ENCODE data around the gene FRMD4A.

FRMD4A gene

DNA sequence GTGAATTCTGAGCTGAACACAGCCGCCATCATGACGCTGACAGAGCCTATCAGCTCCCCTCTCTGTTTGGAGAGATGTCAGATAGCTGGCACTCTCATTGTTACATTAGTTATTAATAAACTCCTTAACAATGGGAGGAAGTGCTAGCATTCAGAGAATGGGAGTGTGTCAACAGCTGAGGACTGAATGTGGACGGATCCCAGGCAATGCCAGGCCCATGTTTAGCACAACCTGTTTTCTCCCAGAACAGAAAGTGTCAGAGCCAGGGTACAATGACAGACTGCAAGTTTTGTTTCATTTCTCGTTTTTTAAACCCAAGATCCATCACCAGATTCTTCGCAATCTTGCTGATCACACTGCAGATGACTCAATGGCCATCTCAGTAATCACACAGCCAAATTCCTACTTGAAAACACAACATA lies 644.4 kb downstream of the FRMD4A start:
- H3K27ac Mint-ChIP-seq, result no peak overlapping the region
- H3K4me1 Mint-ChIP-seq (ENCODE audit: low read depth), result no peaks in the 10 kb centered on the region
- H3K9me3 Mint-ChIP-seq, result no peaks in the 10 kb centered on the region
- no peak for DNase-seq (ENCODE audit: low spot score)
- no peaks in the 10 kb centered on the region for H3K27me3 Mint-ChIP-seq (ENCODE audit: low read depth)
- H3K36me3 Mint-ChIP-seq (ENCODE audit: low read depth), result no peaks in the 10 kb centered on the region
- no peak overlapping the region for H3K4me3 Mint-ChIP-seq

DNA sequence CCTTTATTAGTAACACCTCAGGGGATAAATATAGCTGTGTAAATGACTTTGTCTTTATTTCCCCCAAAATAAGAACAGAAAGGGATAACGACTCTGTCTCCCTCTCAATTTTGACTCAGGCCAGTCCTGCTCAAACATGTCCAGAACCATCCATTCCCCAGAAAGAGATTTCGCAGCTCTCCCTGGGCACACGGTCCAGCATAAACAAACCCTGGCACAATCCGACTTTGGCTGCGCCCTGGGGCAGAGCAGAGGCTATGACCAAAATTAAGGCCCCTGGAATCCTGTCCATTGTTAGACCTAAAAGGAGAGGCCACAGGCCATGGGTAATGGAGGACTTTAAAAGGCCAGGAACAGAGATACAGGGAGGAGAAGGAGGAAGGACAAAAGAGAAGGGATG lies 644.8 kb downstream of the FRMD4A start:
- no peak for DNase-seq (ENCODE audit: low spot score)
- H3K4me3 Mint-ChIP-seq, result no peak overlapping the region

DNA sequence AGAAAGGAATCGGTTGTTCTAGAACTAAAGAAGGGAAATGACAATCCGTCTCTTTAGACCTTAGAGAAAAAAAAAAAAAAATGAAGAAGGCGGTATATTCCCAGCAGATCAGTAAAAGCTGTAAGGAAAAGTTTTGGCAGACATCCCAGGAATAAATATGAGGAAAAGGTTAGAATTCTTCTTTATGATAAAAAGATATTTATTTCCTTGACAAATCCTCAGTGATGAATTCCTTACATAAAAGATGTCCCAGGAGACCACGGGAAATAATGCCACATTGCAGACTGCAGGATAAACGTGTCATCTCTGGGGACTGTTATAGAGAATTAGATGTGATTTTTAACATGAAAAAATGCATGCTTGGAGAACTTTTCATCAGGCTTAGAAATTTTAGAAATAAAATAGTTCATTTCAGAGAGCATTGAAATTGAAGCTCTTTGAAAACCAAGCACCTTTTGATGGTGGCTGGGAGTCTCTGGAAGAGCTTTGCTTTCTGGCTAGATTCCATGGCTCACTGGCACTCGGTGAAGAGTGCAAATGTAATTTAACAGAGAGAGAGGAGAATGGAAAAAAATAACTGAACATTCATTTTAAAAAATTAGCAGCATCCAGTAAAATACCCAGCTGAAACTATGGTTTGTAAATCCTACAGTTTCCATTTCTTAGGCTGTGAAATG lies 645.8 kb downstream of the FRMD4A start:
- Mint-ChIP-seq H3K4me1 (ENCODE audit: low read depth) (no peaks in the 10 kb centered on the region), H3K36me3 (ENCODE audit: low read depth) (no peaks in the 10 kb centered on the region), H3K9me3 (no peaks in the 10 kb centered on the region), H3K4me3 (no peak overlapping the region), H3K27ac (no peak overlapping the region), H3K27me3 (ENCODE audit: low read depth) (peaks cover 4% of the 10 kb centered on the region)
- DNase-seq (ENCODE audit: low spot score), result no peak

More for the DNA sequence above, 644.8 kb downstream of the FRMD4A start:
- Mint-ChIP-seq H3K27ac (no peak overlapping the region), H3K27me3 (ENCODE audit: low read depth) (peaks cover 2% of the 10 kb centered on the region), H3K9me3 (no peaks in the 10 kb centered on the region), H3K4me1 (ENCODE audit: low read depth) (no peaks in the 10 kb centered on the region), H3K36me3 (ENCODE audit: low read depth) (no peaks in the 10 kb centered on the region)

DNA sequence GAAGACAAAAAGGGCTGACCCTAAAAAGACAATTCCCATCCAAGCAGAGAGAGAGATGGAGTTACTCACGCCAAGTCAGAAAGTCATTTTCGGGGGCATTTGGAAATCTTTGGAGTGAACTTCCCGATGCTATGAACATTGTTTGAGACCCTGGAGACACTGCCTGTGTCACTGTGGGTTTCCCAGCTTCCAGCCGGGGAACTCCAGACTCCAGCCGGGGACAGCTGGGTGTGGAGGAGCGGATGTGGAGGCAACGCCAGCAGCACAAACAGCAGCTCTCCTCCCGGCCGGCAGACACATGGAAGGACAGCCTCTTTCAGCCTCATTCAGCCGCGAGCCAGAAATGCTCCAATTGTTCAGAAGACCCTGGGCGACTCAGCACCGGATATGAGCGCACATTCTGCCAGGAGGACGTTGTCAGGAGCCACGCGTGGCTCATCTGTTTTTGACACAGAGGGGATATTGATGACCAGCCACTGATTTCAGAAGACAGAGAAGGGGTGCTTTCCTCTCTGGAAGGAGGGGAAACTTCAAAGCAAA lies 646.4 kb downstream of the FRMD4A start:
- Mint-ChIP-seq H3K27ac (no peak overlapping the region), H3K4me1 (ENCODE audit: low read depth) (no peaks in the 10 kb centered on the region), H3K4me3 (no peak overlapping the region), H3K27me3 (ENCODE audit: low read depth) (peaks cover 4% of the 10 kb centered on the region), H3K36me3 (ENCODE audit: low read depth) (no peaks in the 10 kb centered on the region), H3K9me3 (no peaks in the 10 kb centered on the region)
- no peak for DNase-seq (ENCODE audit: low spot score)

DNA sequence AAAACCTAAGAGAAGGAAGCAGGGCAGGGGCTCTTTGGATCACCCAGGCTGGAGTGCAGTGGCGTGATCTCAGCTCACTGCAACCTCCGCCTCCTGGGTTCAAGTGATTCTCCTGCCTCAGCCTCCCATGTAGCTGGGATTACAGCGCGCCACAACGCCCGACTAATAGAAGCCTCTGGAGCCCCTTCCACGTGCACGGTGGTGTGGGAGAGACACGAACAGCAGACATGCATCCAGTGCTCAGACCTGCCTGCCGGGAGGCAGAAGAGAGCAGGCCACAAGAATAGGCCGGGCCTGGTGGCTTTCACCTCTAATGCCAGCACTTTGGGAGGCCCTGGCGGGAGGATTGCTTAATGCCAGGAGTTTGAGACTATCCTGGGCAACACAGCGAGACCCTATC lies 647.7 kb downstream of the FRMD4A start:
- H3K27ac Mint-ChIP-seq, result no peak overlapping the region
- DNase-seq (ENCODE audit: low spot score), result no peak
- no peaks in the 10 kb centered on the region for H3K4me1 Mint-ChIP-seq (ENCODE audit: low read depth)
- H3K4me3 Mint-ChIP-seq, result no peak overlapping the region
- H3K36me3 Mint-ChIP-seq (ENCODE audit: low read depth), result no peaks in the 10 kb centered on the region
- no peaks in the 10 kb centered on the region for H3K9me3 Mint-ChIP-seq
- peaks cover 4% of the 10 kb centered on the region for H3K27me3 Mint-ChIP-seq (ENCODE audit: low read depth)

DNA sequence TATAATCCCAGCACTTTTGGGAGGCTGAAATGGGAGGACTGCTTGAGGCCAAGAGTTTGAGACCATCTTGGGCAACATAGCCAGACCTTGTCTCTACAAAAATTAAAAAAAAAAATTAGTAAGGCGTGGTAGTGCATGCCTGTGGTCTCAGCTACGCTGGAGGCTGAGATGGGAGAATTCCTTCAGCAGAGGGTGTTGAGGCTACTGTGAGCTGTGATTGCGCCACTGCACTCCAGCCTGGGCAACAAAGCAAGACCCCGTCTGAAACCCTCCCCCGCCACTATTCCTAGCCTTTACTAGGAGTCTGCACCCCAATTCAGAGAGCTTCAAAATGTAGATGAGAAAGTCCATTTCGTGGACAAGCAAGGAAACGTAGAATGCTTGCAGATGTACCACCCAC lies 648.8 kb downstream of the FRMD4A start:
- Mint-ChIP-seq H3K27ac (no peak overlapping the region), H3K9me3 (no peaks in the 10 kb centered on the region), H3K27me3 (ENCODE audit: low read depth) (peaks cover 5% of the 10 kb centered on the region), H3K4me1 (ENCODE audit: low read depth) (no peaks in the 10 kb centered on the region), H3K36me3 (ENCODE audit: low read depth) (no peaks in the 10 kb centered on the region), H3K4me3 (no peak overlapping the region)
- DNase-seq (ENCODE audit: low spot score), result no peak

DNA sequence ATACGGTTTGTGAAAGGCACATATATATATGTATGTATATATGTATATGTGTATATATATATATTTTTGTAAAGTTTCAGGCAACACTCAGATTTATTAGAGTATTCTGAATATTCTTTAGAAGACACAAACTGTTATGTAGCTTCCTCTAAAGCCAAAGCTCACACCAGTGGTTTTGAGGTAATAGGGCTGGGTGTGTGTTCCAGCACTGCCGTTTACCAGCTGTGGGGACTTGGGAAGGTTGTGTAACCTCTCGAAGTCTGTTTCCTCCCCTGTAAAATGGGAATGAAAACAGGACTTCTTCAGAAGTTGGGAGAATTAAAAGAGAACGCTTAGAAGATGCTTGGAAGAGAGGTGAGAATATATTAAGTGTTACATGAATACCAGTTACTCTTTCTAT lies 649.2 kb downstream of the FRMD4A start:
- Mint-ChIP-seq H3K4me3 (no peak overlapping the region), H3K36me3 (ENCODE audit: low read depth) (no peaks in the 10 kb centered on the region), H3K27me3 (ENCODE audit: low read depth) (peaks cover 8% of the 10 kb centered on the region), H3K27ac (no peak overlapping the region), H3K9me3 (no peaks in the 10 kb centered on the region), H3K4me1 (ENCODE audit: low read depth) (no peaks in the 10 kb centered on the region)
- no peak for DNase-seq (ENCODE audit: low spot score)

DNA sequence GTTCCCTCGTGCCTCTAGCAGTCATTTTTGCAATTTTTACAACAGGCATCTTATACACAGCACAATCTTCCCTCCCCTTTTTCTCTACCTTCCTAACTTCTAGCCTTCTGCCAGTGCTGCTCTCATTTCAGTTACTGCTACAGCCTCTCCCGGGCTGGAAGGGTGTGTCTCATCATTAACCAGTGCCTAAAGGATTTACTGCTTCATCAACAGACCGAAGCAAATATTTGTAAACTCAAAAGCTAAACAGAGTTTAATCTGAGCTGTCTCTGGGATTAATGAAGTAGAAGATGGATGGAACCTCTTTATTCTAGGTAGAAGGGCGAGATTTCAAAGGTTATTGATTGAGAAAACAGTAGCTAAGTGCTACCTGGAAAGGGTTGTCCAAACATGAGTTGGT lies 649.6 kb downstream of the FRMD4A start:
- Mint-ChIP-seq H3K27ac (no peak overlapping the region), H3K4me3 (no peak overlapping the region), H3K27me3 (ENCODE audit: low read depth) (peaks cover 8% of the 10 kb centered on the region), H3K4me1 (ENCODE audit: low read depth) (no peaks in the 10 kb centered on the region), H3K9me3 (no peaks in the 10 kb centered on the region), H3K36me3 (ENCODE audit: low read depth) (no peaks in the 10 kb centered on the region)
- no peak for DNase-seq (ENCODE audit: low spot score)

DNA sequence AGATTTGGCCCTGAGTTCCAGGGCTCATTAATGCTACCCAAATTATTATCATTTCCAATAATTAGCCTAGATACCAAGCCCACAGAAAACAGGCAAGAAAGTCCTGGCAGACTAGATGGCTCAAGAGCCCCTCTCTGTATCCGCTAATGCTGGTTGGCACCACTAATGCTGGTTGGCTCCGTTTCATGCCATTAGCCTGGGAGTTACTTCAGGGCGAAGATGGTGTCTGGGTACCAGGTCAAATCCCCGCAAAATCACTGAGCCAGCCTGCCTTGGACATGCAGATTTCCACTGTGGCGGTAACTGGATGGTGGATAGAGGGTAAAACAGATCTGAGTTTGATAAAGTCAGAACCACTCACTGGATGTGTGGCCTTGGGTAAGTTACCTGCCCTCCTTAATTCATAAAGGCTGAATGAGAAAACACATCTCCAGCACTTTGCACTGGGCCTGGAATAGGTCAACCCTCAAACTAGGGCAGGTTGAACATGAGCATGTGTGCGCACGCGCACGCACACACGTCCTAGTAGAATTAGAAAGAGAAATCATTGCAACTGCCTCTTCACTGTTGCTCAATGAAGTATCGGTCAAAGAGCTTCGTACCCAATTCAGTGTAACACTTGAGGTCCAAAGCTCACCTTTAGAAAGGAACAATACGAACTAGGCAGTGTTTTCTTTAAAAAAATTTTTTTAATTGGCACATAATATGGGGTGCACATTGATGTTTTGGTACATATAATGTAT lies 652.5 kb downstream of the FRMD4A start:
- Mint-ChIP-seq H3K4me3 (no peak overlapping the region), H3K27ac (no peak overlapping the region), H3K36me3 (ENCODE audit: low read depth) (no peaks in the 10 kb centered on the region), H3K9me3 (no peaks in the 10 kb centered on the region), H3K4me1 (ENCODE audit: low read depth) (no peaks in the 10 kb centered on the region), H3K27me3 (ENCODE audit: low read depth) (peaks cover 8% of the 10 kb centered on the region)
- no peak for DNase-seq (ENCODE audit: low spot score)

DNA sequence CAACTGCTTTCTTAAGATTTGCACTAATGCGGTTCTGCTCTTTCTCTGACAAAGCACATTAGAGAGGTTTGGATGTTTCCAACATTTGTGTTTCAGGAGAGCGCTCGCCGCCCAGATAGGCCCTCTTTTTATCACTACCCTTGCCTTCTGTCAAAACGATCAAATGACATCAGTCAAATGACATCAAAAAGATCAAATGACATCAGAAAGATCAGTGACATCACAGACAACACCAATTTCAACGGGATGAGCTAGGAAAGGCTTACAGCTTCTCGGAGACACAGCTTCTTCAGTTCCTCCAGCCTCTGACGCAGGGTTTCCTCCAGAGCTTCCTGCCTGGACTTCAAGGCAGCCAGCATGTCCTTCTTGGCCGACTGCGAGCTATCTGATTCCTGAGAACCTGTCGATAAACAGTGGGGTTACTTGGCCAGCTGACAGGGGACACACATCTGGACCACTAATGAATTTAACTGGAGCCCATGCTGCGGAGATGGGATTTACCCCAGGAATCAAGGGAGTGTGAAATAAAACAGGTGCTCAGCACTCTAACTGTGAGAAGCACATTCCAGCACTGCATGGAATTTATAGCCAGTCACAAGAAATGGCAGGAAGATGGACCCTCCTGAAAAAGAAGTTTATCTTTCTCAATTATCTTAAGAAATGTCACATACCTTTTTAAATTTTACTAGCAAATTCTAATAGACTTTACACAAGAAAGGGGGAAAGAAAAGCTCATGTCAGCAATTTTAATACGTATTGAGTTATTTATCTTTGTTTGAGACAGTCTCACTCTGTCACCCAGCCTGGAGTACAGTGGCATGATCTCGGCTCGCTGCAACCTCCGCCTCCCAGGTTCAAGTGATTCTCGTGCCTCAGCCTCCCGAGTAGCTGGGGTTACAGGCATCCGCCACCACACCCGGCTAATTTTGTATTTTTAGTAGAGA lies 655.8 kb downstream of the FRMD4A start:
- Mint-ChIP-seq H3K4me1 (ENCODE audit: low read depth) (no peaks in the 10 kb centered on the region), H3K36me3 (ENCODE audit: low read depth) (no peaks in the 10 kb centered on the region), H3K4me3 (no peak overlapping the region), H3K27me3 (ENCODE audit: low read depth) (peaks cover 5% of the 10 kb centered on the region), H3K9me3 (no peaks in the 10 kb centered on the region), H3K27ac (no peak overlapping the region)
- no peak for DNase-seq (ENCODE audit: low spot score)

DNA sequence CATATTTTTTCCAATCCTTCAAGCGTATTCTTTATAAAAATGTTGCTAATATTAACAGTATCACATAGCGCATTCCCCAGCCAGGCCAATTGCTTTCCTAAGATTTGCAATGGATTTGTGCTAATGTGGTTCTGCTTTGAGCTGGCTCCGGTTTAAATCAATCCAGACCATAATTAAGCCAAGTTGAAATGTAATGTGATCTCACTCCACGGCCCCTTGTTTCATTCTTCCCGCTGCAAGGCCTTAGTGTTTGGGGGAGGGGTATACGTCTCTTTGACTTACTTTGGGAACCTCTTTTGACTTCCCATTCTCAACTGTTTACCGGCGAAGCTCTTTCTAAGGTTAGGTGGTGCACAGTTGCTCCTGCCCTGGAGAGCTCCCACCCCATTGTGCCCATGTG lies 657.6 kb downstream of the FRMD4A start:
- no peak for DNase-seq (ENCODE audit: low spot score)
- peaks cover 5% of the 10 kb centered on the region for H3K27me3 Mint-ChIP-seq (ENCODE audit: low read depth)

DNA sequence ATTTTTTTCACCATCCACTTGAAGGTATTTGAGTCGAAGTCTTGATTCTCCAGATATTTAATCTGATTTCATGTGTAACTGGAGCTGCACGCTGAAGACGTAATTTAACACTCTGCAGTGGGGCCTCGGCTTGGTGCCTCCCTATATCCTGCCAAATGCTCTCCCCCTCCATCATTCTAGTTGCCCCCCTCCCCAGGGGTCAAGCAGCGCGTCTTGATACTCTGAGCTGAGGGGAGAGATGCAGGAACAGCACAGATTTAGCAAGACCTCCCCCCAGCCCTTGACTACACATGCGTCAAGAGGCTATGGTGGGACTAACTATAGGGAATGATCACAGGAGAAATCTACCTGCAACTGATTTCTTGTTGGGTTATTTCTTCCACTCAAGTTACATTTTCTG lies 658.2 kb downstream of the FRMD4A start:
- no peaks in the 10 kb centered on the region for H3K36me3 Mint-ChIP-seq (ENCODE audit: low read depth)
- no peaks in the 10 kb centered on the region for H3K9me3 Mint-ChIP-seq
- DNase-seq (ENCODE audit: low spot score), result no peak
- no peaks in the 10 kb centered on the region for H3K4me1 Mint-ChIP-seq (ENCODE audit: low read depth)
- H3K4me3 Mint-ChIP-seq, result no peak overlapping the region
- H3K27ac Mint-ChIP-seq, result no peak overlapping the region
- peaks cover 5% of the 10 kb centered on the region for H3K27me3 Mint-ChIP-seq (ENCODE audit: low read depth)

More for the DNA sequence above, 657.6 kb downstream of the FRMD4A start:
- Mint-ChIP-seq H3K27ac (no peak overlapping the region), H3K4me1 (ENCODE audit: low read depth) (no peaks in the 10 kb centered on the region), H3K36me3 (ENCODE audit: low read depth) (no peaks in the 10 kb centered on the region), H3K4me3 (no peak overlapping the region), H3K9me3 (no peaks in the 10 kb centered on the region)

DNA sequence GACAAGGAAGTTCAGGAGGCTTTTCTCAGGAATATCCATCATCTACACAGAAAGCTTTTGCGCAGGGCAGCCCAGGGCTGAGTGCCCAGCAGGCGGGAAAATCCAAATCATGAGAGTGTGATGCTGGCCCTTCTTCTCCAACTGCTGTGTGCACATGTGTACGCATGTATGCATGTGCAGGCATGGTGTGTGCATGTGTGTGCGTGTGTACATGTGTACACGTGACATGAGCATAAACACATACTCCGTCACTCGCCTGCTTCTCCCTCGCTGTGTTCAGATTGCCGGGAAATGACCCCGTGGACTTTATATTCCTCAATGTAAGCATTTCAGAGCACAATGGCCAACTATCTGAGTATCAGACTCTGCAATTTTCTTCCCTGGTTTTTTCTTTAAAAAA lies 658.8 kb downstream of the FRMD4A start:
- peaks cover 3% of the 10 kb centered on the region for H3K27me3 Mint-ChIP-seq (ENCODE audit: low read depth)
- no peak overlapping the region for H3K27ac Mint-ChIP-seq
- H3K9me3 Mint-ChIP-seq, result no peaks in the 10 kb centered on the region
- H3K4me1 Mint-ChIP-seq (ENCODE audit: low read depth), result no peaks in the 10 kb centered on the region
- no peak for DNase-seq (ENCODE audit: low spot score)
- H3K36me3 Mint-ChIP-seq (ENCODE audit: low read depth), result no peaks in the 10 kb centered on the region
- H3K4me3 Mint-ChIP-seq, result no peak overlapping the region

DNA sequence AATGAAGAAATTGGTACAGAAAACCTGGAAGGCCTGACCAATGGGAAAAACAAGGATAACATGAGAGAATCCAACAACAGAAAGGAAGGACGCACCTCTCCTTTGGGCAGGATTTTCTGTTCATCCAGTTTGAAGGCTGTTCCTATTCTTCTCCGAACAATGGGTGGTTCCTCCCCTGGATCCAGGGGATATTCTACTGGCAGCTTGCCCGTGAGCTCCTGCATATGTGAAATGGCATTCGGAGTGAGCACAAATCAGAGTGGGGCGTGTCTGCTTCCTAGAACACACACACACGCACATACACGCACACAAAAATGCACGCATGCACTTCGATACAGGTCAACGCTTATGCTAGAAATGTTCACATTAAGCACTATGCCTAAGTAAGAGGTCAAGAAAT lies 660.4 kb downstream of the FRMD4A start:
- H3K27ac Mint-ChIP-seq, result no peak overlapping the region
- H3K9me3 Mint-ChIP-seq, result no peaks in the 10 kb centered on the region
- no peaks in the 10 kb centered on the region for H3K36me3 Mint-ChIP-seq (ENCODE audit: low read depth)
- DNase-seq (ENCODE audit: low spot score), result no peak
- no peaks in the 10 kb centered on the region for H3K27me3 Mint-ChIP-seq (ENCODE audit: low read depth)
- no peak overlapping the region for H3K4me3 Mint-ChIP-seq
- no peaks in the 10 kb centered on the region for H3K4me1 Mint-ChIP-seq (ENCODE audit: low read depth)

All from T-helper 2 cell treated with Interferon-gamma antibody and Interleukin-4, amounts not matched to agents 5 μg/mL and 100 μg/mL, for 36 hours (primary cell).